Mesothelial cell of epicardium (in vitro differentiated cells): Measurements from ENCODE around the gene IFNA4. TPM values are rescaled to one million over a fixed set of nuclear protein-coding genes. Genes with fewer than 3 reads are reported as not detected.
"Not testable (repeated sequence)": the region's sequence is repeated elsewhere in the genome, so short reads cannot be mapped to it uniquely, and the experiment has no call there.

Experiments
- DNase-seq, 2 experiments: peaks; one replicate each; pipeline ENCODE4 v3.0.0; 2021; ENCODE audit warnings: low spot score in 2 of 2; ENCODE audit not compliant: unreplicated experiment in 2 of 2
- H3K27ac Mint-ChIP-seq: 2 replicates; pipeline ENCODE4 v1.8.0; 2021; ENCODE audit warnings: mixed read lengths
- H3K27me3 Mint-ChIP-seq: 2 replicates; pipeline ENCODE4 v1.8.0; 2021; ENCODE audit warnings: low read depth, mixed read lengths
- H3K36me3 Mint-ChIP-seq: 2 replicates; pipeline ENCODE4 v1.8.0; 2021; ENCODE audit warnings: mixed read lengths
- H3K4me1 Mint-ChIP-seq: 2 replicates; pipeline ENCODE4 v1.8.0; 2021; ENCODE audit warnings: mixed read lengths
- H3K4me3 Mint-ChIP-seq: 2 replicates; pipeline ENCODE4 v1.8.0; 2021; ENCODE audit warnings: mild to moderate bottlenecking, moderate library complexity, mixed read lengths
- H3K9me3 Mint-ChIP-seq: 2 replicates; pipeline ENCODE4 v1.8.0; 2021; ENCODE audit warnings: mixed read lengths
- total RNA-seq: library from RNA; stranded (reverse); gene quantifications from 3 replicates; pipeline ENCODE4 v1.2.1, GENCODE V29; 2021
- TF ChIP-seq, protein P1 (sequence below): fragments of 200-600 bp; sonication (generic); IDR thresholded peaks from one replicate; pipeline ENCODE4 v1.5.0; 2021; ENCODE audit warnings: antibody characterized with exemption; ENCODE audit not compliant: unreplicated experiment

IFNA4 gene
- total RNA-seq, 1 donor from 2014 or later: not detected

DNA sequence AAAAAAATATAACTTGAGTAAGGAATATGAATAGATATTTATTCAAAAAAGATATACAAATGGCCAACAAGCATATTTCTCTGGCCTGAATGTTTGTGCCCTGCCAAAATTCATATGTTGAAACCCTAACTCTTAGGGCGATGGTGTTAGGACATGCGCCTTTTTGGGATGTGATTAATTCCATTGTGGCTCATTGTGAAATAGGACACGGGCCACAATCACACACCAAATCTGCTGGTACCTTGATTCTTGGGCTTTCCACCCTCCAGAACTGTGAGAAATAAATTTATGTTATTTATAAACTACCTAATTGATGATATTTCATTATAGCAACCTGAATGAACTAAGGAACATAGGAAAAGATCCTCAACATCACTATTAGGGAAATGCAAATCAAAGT, 15.2 kb downstream of the IFNA4 start:
- Mint-ChIP-seq H3K27me3 (peaks cover 45% of the 10 kb centered on the region), H3K36me3 (no peaks in the 10 kb centered on the region), H3K4me1 (no peaks in the 10 kb centered on the region), H3K4me3 (no peak overlapping the region), H3K27ac (no peak overlapping the region), H3K9me3 (no peaks in the 10 kb centered on the region)
- no peak for DNase-seq
- TF ChIP-seq, protein P1, sequence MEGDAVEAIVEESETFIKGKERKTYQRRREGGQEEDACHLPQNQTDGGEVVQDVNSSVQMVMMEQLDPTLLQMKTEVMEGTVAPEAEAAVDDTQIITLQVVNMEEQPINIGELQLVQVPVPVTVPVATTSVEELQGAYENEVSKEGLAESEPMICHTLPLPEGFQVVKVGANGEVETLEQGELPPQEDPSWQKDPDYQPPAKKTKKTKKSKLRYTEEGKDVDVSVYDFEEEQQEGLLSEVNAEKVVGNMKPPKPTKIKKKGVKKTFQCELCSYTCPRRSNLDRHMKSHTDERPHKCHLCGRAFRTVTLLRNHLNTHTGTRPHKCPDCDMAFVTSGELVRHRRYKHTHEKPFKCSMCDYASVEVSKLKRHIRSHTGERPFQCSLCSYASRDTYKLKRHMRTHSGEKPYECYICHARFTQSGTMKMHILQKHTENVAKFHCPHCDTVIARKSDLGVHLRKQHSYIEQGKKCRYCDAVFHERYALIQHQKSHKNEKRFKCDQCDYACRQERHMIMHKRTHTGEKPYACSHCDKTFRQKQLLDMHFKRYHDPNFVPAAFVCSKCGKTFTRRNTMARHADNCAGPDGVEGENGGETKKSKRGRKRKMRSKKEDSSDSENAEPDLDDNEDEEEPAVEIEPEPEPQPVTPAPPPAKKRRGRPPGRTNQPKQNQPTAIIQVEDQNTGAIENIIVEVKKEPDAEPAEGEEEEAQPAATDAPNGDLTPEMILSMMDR: no peak

DNA sequence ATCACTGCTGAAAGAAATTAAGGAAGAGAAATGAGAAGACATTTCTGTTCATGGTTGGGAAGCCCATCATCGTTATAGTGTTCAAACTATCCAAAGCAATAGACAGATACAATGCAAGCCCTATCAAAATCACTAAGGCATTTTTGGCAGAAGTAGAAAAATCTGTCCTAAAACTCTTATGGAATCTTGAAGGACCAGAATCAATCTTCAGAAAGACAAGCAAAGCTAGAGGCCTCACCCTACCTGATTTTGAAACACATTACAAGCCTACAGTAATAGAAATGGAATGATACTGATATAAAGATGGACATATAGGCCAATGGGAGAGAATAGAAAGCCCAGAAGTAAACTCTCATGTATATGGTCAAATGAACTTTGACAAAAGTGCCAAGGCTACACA, 16.0 kb downstream of the IFNA4 start:
- H3K9me3 Mint-ChIP-seq: no peaks in the 10 kb centered on the region
- no peak for DNase-seq
- TF ChIP-seq, protein P1: no peak
- no peak overlapping the region for H3K27ac Mint-ChIP-seq
- peaks cover 44% of the 10 kb centered on the region for H3K27me3 Mint-ChIP-seq
- H3K4me1 Mint-ChIP-seq: no peaks in the 10 kb centered on the region
- H3K36me3 Mint-ChIP-seq: no peaks in the 10 kb centered on the region
- no peak overlapping the region for H3K4me3 Mint-ChIP-seq

DNA sequence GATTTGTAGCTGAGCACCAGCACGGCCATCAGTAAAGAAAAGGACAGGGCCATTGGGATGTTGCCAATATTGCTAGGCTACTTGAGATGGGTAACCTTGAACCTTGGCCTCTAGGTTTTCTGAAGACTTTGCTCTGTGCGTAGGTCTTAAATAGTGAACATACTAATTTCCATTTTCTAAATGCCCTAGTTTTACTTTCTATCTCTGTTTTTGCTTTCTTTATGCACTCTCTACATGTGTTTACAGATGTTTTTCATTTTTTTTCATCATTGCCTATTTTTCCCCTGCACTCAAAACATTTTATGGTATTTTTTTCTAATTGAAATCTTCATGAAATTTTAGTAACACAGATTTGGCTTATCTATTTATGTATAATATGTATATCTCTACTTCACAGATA, 20.8 kb downstream of the IFNA4 start, which contains the start of gene IFNA21:
Gene IFNA21 (minus strand): TSS at position 101 of the 400 bp plus-strand sequence. CDS start 48 bp downstream, at position 53.
- H3K4me1 Mint-ChIP-seq, DNase-seq, H3K4me3 Mint-ChIP-seq, H3K9me3 Mint-ChIP-seq, H3K27ac Mint-ChIP-seq, H3K36me3 Mint-ChIP-seq: not testable (repeated sequence)
- H3K27me3 Mint-ChIP-seq: peaks cover 19% of the 10 kb centered on the region

DNA sequence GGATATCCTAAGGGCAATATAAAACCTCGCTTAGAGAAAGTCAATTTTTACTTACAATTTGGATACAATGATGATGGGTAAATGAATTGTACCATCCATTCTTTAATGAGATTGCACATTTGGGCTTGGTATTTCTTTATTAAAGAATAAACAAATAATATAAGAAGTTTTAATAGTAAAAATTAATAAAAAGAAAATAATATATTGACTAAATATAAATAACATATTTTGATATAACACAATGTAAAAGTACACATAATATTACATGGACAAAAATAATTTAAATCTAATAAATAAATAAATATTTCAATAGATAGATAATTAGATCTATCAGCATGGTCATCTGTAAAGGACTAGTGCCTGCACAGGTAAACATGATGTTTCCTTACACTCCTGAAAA, 21.9 kb downstream of the IFNA4 start:
- no peaks in the 10 kb centered on the region for H3K4me1 Mint-ChIP-seq
- H3K27ac Mint-ChIP-seq: no peak overlapping the region
- TF ChIP-seq, protein P1: no peak
- DNase-seq: no peak
- no peaks in the 10 kb centered on the region for H3K36me3 Mint-ChIP-seq
- H3K4me3 Mint-ChIP-seq: no peak overlapping the region
- H3K27me3 Mint-ChIP-seq: peaks cover 11% of the 10 kb centered on the region
- peaks cover 19% of the 10 kb centered on the region for H3K9me3 Mint-ChIP-seq

DNA sequence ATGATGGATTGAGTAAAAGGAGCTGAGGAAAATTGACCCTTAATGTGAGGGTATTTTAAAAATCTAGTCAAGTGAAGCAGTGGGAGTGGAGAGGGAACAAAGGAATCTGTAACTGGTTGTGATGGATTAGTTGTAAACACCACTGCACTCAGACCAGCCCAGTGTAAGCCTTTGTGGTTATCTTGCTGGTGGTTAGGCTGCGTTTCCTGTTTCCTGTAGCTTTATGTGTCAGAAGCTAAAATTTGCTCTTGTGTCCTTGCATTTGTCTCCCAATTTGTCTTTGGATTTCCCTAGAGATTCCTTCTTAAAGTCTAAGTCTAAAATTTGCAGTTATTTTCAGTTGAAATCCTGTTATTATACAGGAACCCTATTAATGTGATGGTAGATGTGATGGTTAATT, 27.2 kb downstream of the IFNA4 start:
- H3K4me3 Mint-ChIP-seq: no peak overlapping the region
- H3K27ac Mint-ChIP-seq: no peak overlapping the region
- TF ChIP-seq, protein P1: no peak
- H3K4me1 Mint-ChIP-seq: no peaks in the 10 kb centered on the region
- H3K27me3 Mint-ChIP-seq: no peaks in the 10 kb centered on the region
- H3K36me3 Mint-ChIP-seq: no peaks in the 10 kb centered on the region
- no peak for DNase-seq
- peaks cover 32% of the 10 kb centered on the region for H3K9me3 Mint-ChIP-seq

DNA sequence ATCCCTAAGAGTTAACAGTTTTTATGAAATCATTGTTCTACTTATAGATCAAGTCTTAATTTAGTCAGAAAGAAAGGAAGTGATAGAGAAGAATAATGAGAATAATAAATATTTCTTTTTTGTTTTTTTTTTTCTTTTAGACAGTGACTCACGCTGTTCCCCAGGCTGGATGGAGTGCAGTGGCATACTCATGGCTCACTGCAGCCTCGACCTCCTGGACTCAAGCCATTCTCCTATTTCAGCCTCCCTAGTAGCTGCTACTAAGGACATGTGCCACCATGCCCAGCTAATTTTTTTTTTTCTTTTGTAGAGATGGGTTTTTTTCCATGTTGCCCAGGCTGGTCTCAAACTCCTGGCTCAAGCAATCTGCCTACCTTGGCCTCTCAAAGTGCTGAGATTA, 31.9 kb downstream of the IFNA4 start:
- no peak overlapping the region for H3K27ac Mint-ChIP-seq
- TF ChIP-seq, protein P1: no peak
- no peaks in the 10 kb centered on the region for H3K36me3 Mint-ChIP-seq
- peaks cover 13% of the 10 kb centered on the region for H3K9me3 Mint-ChIP-seq
- H3K4me3 Mint-ChIP-seq: no peak overlapping the region
- DNase-seq: no peak
- no peaks in the 10 kb centered on the region for H3K27me3 Mint-ChIP-seq
- H3K4me1 Mint-ChIP-seq: no peaks in the 10 kb centered on the region
